GM18499 (cell line): Measurements from ENCODE around the gene DNAJC5.

ENCODE experiments used
- ATAC-seq: cut with Tn5 transposase; IDR thresholded peaks from one replicate; pipeline ENCODE4 v1.9.1; 2021; ENCODE audit warnings: moderate number of reproducible peaks; ENCODE audit not compliant: insufficient read depth, unreplicated experiment

The DNAJC5 gene

DNA sequence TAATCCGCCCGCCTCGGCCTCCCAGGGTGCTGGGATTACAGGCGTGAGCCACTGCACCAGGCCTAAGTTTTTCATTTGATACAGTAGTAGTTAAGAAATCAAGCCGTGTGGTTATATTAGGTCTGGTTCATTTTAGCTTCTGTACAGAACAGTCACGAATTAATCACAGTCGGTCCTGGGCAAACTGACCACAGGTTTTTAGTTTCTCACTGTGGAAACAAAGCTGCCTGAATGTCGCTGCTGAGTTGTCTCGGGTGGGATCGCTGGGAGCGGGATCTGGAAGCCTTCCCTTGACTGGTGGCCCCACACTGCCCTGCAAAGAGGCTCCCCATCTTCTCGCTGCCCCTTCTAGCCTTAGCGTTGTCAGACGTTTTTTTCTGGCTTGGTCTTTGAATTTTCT, 42.7 kb downstream of the DNAJC5 start:
- no peak for ATAC-seq

GRCh38 chr20:63939061-63939935, 44.4 kb downstream of the DNAJC5 start:
- no peak for ATAC-seq

- ATAC-seq: no peak
These were observed 45.1 kb downstream of the DNAJC5 start for GRCh38 chr20:63940071-63940471.

DNA sequence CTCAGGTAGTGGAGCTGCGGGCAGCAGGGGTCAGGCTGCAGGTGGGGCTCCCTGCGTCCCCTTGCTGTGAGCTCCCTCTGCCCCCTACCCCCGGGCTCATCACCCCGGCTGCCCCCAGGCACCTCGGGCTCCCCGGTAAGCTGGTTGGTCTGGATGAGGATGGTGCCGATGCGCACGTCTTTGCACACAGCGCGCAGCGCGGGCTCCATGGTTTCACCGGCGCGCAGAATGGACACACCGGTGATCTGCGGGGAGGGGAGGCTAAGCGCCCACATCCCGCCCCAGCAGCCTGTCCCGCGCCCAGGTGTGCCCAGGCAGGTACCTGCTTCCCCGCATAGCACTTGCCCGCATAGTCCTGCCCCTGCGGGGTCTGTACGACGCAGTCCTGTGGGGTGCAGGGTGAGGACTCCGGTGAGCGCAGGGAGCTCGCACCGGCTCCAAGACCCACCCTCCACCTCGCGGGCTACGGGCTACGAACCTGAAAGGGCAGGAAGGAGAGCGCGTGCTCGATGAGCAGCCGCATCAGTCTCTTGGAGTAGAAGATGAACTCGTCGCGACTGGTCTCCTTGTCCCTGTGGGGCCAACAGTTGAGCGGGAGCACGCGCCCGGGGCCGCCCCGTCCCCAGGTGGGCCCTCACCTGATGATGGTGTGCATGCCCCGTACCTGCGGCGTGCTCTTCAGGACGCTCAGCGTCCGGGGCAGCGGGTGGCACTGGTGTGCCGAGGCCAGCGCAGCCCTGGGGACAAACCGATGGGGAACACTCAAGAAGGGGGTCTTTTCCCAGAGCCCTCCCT, 45.7 kb downstream of the DNAJC5 start:
- ATAC-seq: no peak

DNA sequence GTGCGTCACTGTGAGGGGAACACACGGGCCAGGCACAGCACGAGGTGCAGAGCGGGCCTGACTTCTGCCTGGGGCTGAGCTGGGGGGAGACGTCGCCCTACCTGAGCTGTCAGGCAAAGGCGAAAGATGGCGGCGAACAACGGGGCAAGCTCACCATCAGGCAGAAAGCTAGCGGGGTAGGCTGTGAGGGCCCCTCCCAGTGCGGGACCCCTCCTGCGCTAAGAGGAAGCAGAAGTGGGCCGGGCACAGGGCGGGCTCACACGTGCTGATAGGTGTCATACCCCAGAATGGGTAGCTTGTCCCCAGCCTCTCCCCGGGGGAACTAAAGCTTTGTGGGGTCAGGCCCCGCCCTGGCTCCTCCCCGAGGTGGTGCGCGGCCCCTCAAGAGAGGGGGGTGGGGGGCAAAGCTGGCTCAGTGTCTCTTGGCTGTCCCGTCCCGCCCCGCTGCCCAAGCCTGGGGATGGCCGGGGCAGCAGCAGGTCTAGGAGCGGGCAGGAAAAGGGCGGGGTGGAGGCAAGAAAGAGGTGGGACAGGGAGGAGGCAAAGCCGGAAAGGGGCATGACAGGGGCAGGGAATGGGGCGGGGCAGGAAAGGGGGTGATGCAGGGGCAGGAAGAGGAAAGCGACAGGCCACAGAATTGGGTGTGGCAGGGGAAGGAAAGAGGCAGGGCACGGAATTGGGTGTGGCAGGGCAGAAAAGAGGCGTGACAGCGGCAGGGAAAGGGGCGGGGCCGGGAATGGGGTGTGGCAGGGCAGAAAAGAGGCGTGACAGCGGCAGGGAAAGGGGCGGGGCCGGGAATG, 46.6 kb downstream of the DNAJC5 start:
- no peak for ATAC-seq

GRCh38 chr20:63942250-63942951, 47.5 kb downstream of the DNAJC5 start:
- no peak for ATAC-seq

DNA sequence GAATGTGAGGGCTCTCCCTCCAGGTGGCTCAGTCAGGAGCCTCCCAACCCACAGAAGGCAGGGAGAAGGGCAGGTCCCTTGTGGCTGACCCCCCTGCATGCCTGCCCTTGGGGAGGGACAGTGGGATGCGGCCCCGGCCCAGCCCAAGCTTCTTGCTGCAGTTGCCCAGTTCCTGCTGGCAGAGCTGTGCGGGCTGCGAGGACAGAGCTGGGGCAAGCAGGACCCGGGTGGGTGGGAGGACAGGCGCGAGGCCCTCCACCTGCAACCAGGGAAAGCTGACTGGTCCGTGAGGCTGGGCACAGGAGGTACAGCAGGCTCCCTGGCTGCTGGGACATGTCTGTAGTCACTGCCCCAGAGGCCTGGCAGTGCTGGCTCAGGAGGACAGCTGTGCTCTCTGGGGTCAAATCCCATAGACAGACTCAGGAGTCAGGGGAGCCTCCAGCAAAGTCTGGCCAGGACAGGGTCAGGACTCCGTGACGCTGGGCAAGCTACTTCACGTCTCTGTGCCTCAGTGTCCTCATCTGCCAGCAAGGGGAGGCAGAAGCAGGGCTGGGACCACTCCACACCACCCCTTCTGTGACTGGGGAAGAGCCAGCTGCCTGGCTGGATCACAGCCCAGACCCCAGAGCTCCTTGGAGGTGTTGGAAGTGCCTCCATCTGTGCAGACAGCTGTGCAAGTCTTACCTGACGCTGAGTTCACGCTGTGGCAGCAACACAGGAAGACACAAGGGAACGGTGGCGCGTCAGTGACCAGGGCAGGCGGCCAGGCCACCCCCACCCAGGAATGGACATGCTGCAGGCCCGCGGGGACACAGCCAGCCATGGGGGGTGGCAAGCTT, 48.3 kb downstream of the DNAJC5 start:
- ATAC-seq: no peak

- no peak for ATAC-seq
These were observed 48.8 kb downstream of the DNAJC5 start for GRCh38 chr20:63943808-63944077.

DNA sequence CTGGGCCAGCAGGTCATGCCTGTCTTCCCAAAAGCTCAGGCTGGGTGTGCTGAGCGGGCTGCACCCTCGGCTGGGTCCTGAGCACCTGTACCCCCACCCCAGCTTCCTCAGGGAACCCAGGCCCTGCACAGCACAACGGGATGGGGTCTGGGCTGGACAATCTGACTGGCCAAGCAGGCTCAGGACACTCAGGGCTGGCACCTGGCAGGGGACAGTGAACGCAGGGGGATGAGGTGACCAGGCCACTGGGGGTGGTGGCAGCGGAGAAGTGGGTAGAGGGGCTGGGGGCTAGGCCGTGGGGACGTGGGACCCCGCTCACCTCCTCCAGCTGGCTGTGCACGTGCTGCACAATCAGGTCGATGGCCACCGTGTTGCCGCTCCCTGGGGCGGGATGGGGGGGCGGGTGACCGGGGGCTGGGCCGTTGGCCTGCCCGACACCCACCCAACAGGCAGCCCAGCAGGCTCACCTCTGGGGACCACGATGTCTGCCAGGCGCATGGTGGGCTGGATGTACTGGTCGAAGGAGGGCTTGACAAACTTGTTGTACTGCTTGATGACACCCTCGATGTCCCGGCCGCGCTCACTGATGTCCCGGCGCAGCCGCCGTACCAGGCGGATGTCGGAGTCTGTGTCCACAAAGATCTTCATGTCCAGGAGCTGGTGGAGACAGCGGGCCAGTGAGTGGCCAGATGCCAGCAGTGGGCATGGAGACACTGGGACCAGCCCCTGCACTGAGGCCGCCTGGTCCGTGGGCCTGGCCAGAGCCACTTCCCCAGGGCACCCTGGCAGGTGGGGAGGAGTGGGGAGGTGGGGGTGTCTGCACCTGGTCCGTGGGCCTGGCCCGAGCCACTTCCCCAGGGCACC, 49.4 kb downstream of the DNAJC5 start:
- ATAC-seq: no peak

DNA sequence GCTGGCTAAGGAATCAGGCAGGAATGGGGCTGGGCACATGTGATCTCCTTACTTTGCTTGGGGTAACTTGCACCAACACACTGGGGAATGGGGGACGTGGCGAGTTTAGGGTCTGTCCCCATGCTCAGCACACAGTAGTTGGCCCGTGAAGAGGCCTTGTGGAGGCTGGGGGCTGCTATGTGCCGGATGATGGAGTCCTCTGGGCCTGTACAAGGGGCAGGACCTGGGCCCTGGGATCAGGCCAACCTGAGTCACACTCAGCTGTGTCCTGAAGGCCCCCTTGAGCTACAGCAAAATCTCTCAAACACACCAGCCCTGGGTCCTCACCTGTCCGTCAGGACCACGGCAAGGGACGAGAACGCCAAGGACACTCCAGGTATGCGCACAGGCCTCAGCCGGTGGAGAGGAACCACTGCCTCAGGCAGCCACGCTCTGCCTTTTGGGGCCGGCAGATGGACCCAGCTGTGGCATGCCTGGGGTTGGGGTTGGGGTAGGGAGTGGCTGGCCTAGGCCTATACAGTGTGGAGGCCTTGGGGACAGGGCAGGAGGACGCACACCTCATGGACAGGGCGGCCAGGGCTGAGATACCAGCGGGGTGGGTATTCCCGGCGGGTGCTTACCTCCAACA, 50.2 kb downstream of the DNAJC5 start:
- no peak for ATAC-seq

- ATAC-seq: no peak
These were observed 51.3 kb downstream of the DNAJC5 start for GRCh38 chr20:63945921-63946920.

- no peak for ATAC-seq
These were observed 52.2 kb downstream of the DNAJC5 start for GRCh38 chr20:63946986-63947637.

DNA sequence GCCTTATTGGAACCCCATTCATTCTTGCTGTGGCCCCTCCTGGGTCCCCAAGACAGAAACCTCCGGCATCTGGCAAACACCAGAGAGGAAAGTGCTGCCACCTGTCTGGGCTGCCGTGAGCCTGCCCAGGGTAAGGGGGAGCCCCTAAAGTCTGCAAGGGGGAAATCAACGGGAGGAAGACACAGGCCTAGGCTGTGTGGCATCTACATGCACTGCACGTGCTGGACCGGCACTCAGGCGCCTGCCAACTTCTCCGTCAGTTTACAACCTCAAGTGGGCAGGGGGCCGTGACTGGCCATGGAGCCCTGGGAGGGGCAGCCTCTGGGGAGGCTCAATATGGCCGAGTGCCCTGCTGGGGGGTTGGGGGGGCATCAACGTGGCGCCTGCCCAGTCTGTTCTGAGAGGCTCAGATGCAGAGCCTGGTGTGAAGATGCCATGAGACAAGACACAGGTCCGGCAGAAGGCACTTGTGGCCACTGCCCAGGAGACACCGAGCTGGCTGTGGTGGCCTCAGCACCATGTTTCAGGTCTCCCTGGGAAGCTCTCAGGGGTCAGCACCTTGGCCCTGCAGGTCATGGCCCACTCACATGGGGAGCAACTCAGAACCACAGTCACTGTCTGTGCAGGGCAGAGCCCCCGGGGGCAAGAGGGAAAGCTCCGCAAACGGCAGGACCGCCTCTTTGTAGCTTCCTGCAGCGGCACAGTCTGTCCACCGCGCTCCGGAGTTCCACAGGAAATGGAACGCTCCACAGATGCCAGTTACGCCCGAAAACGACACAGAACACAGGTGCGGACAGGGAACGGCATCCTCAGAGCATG, 52.9 kb downstream of the DNAJC5 start:
- ATAC-seq: no peak

GRCh38 chr20:63950701-63951397, 55.9 kb downstream of the DNAJC5 start:
- no peak for ATAC-seq
